Osteoblast (primary cell): Measurements from ENCODE around the gene LRRC4C. TPM values are rescaled to one million over a fixed set of nuclear protein-coding genes. Genes with fewer than 3 reads are reported as not detected.

Experiments
- DNase-seq: peaks from one replicate; pipeline ENCODE4 v3.0.0; 2011; ENCODE audit warnings: low spot score, mixed read lengths; ENCODE audit not compliant: insufficient read length; ENCODE audit errors: missing footprints
- H2AFZ ChIP-seq: 2 replicates; pipeline ENCODE4 v1.6.0; 2011; ENCODE audit warnings: mild to moderate bottlenecking, low read length
- H3K27ac ChIP-seq: 2 replicates; pipeline ENCODE4 v1.5.1; 2011; ENCODE audit warnings: mild to moderate bottlenecking, low read depth, low read length, moderate library complexity
- H3K27me3 ChIP-seq: 2 replicates; pipeline ENCODE4 v1.6.0; 2012; ENCODE audit warnings: mild to moderate bottlenecking, control low read depth, inconsistent platforms, low read length, moderate library complexity; ENCODE audit not compliant: insufficient read depth
- H3K36me3 ChIP-seq: 2 replicates; pipeline ENCODE4 v1.5.1; 2011; ENCODE audit warnings: mild to moderate bottlenecking, low read length, control low read depth, moderate library complexity; ENCODE audit not compliant: insufficient read depth
- H3K4me1 ChIP-seq: 2 replicates; pipeline ENCODE4 v1.5.1; 2011; ENCODE audit warnings: mild to moderate bottlenecking, low read length, control low read depth, moderate library complexity; ENCODE audit not compliant: insufficient read depth
- H3K4me2 ChIP-seq: 2 replicates; pipeline ENCODE4 v1.6.0; 2011; ENCODE audit warnings: mild to moderate bottlenecking, low read length; ENCODE audit not compliant: insufficient read depth
- H3K4me3 ChIP-seq: fragments of 200-600 bp; sonication (generic); 3 replicates; pipeline ENCODE4 v1.5.1; 2012; ENCODE audit warnings: mild to moderate bottlenecking, low read length, inconsistent platforms; ENCODE audit not compliant: insufficient read depth
- H3K79me2 ChIP-seq: 2 replicates; pipeline ENCODE4 v1.6.0; 2012; ENCODE audit warnings: mild to moderate bottlenecking, low read length, control low read depth, inconsistent platforms; ENCODE audit not compliant: insufficient read depth
- H3K9me3 ChIP-seq: 2 replicates; pipeline ENCODE4 v1.5.1; 2011; ENCODE audit warnings: low read depth, low read length, control low read depth
- H4K20me1 ChIP-seq: 2 replicates; pipeline ENCODE4 v1.6.0; 2012; ENCODE audit warnings: mild to moderate bottlenecking, low read length, control low read depth; ENCODE audit not compliant: insufficient read depth
- total RNA-seq: library from RNA; depleted of rRNA; stranded (reverse); fragments of >200 nt; gene quantifications from 2 replicates; pipeline ENCODE4 v1.2.3, GENCODE V29; 2012
- TF ChIP-seq, protein P1 (sequence below): IDR thresholded peaks from 2 replicates; pipeline ENCODE4 v1.5.1; 2011; ENCODE audit warnings: mild to moderate bottlenecking, low read depth, low read length, moderate library complexity; ENCODE audit errors: extremely low read depth

The LRRC4C gene
- total RNA-seq, 1 donor = 2.2 TPM

DNA sequence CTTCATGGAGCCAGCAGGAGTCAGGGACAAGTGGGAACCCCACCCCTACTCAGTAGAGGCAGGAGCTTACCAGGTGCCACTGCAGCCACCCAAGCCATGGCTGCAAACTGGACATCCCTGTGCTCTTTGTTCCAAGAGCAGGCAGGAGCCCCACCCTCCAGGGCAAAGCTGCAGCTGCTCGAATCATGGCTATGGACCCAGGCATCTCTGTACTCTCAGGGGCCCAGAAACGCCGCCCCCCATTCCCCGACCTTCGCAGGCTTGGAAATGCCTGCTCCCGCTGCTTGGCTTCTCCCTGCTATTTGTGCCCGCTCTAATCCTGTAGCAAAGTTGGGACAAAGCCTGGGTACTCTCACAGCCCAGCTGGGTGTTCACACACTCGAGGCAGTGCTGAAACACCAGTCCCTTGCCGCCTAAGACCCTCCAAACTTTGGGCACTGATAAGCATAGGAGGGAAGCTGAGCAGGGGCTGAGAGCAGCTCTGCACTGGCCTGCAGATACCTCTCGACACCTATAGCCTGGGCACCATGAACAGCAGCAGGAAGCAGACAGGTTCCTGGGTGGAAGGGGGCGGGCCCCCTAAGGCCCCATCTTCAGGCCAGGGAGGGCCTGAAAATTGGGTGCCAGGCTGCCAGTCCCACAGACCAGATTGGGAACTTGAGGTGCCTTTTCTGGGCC, 402.4 kb downstream of the LRRC4C start:
- Histone ChIP-seq H3K27ac (no peak overlapping the region), H3K9me3 (no peaks in the 10 kb centered on the region), H3K27me3 (no peaks in the 10 kb centered on the region), H3K4me2 (no peak overlapping the region), H3K79me2 (no peaks in the 10 kb centered on the region), H3K4me1 (no peaks in the 10 kb centered on the region), H3K36me3 (no peaks in the 10 kb centered on the region), H4K20me1 (no peaks in the 10 kb centered on the region), H3K4me3 (no peak overlapping the region), H2AFZ (no peak overlapping the region)
- TF ChIP-seq, protein P1, sequence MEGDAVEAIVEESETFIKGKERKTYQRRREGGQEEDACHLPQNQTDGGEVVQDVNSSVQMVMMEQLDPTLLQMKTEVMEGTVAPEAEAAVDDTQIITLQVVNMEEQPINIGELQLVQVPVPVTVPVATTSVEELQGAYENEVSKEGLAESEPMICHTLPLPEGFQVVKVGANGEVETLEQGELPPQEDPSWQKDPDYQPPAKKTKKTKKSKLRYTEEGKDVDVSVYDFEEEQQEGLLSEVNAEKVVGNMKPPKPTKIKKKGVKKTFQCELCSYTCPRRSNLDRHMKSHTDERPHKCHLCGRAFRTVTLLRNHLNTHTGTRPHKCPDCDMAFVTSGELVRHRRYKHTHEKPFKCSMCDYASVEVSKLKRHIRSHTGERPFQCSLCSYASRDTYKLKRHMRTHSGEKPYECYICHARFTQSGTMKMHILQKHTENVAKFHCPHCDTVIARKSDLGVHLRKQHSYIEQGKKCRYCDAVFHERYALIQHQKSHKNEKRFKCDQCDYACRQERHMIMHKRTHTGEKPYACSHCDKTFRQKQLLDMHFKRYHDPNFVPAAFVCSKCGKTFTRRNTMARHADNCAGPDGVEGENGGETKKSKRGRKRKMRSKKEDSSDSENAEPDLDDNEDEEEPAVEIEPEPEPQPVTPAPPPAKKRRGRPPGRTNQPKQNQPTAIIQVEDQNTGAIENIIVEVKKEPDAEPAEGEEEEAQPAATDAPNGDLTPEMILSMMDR = no peak
- no peak for DNase-seq

DNA sequence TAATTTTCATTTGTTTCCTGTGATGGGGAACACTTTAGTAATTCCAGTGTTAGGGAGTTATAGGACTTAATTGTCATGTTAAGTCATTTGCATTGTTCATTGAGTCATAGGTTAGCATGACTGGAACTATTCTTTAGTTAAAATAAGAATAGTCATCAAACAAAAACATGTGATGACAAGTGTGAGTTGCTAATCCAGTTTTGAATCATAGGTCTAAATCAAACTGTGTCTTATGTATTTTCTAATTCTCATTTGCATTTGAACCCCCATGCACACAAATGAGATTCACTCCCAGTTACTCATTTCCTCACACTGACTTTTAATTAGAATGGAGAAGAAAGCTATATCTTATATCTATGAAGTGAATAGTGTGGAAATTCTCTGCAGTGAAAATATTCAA, 405.6 kb downstream of the LRRC4C start:
- H3K27ac ChIP-seq = no peak overlapping the region
- H3K27me3 ChIP-seq = no peaks in the 10 kb centered on the region
- no peaks in the 10 kb centered on the region for H3K9me3 ChIP-seq
- TF ChIP-seq, protein P1 = no peak
- no peak overlapping the region for H2AFZ ChIP-seq
- no peaks in the 10 kb centered on the region for H4K20me1 ChIP-seq
- H3K4me1 ChIP-seq = no peaks in the 10 kb centered on the region
- no peaks in the 10 kb centered on the region for H3K36me3 ChIP-seq
- H3K79me2 ChIP-seq = no peaks in the 10 kb centered on the region
- no peak overlapping the region for H3K4me3 ChIP-seq
- DNase-seq = no peak
- H3K4me2 ChIP-seq = no peak overlapping the region

DNA sequence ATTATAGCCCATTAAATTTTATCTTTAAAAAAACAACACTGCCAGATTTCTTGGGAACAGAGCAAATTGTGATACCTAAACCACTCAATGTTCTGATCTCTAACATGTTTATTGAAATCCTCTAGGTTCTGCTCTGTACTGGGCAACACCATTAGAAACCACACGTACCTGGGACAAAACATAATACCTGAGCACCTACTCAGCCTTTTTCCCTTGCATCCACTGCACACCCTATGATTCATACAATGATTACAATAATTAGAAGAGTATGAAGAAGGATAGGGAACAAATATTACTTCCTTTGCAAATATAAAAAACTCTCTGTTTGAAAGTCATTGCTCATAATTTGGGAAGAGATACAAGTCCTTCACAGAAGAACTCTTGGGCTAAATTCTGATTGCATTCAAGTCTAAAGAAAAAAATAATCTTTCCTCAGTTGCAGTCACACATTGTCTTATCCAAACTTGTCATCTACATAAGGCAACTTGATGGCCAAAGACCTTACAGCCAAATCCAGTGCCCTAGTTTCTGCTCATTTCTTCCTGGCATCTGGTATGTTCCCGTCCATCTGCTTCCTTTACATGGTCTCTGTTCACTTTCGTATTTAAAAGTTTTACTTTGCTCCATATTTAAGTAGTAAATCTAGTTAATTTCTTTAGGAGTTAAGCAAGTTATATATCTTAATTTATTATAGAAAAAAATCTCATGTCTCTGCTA, 407.4 kb downstream of the LRRC4C start:
- Histone ChIP-seq H3K36me3 (no peaks in the 10 kb centered on the region), H3K27ac (no peak overlapping the region), H3K9me3 (no peaks in the 10 kb centered on the region), H2AFZ (no peak overlapping the region), H4K20me1 (no peaks in the 10 kb centered on the region), H3K4me3 (no peak overlapping the region), H3K79me2 (no peaks in the 10 kb centered on the region), H3K4me2 (no peak overlapping the region), H3K4me1 (no peaks in the 10 kb centered on the region), H3K27me3 (no peaks in the 10 kb centered on the region)
- TF ChIP-seq, protein P1 = no peak
- no peak for DNase-seq

DNA sequence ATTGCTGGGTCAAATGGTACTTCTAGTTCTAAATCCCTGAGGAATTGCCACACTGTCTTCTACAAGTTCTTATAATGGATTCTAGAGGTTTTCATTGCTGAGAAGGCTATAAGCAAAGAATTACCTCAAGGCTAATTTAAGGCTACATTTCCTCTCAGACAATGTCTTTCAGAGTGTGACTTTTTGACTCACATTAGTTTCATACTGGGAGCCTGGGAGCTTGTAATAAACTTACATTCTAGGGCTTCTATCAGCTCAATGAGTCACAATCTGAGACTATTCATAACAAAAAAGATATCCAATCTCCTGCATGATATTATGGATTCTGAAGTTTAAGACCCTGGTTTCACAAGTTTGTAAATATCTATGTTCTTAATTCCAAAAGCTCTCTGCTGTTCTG, 408.7 kb downstream of the LRRC4C start:
- H3K27ac ChIP-seq = no peak overlapping the region
- TF ChIP-seq, protein P1 = no peak

More for the DNA sequence above, 408.7 kb downstream of the LRRC4C start:
- no peaks in the 10 kb centered on the region for H3K79me2 ChIP-seq
- H3K9me3 ChIP-seq = no peaks in the 10 kb centered on the region
- H3K36me3 ChIP-seq = no peaks in the 10 kb centered on the region
- H3K27me3 ChIP-seq = no peaks in the 10 kb centered on the region
- H3K4me1 ChIP-seq = no peaks in the 10 kb centered on the region
- DNase-seq = no peak
- H2AFZ ChIP-seq = no peak overlapping the region
- H3K4me2 ChIP-seq = no peak overlapping the region
- H3K4me3 ChIP-seq = no peak overlapping the region
- H4K20me1 ChIP-seq = no peaks in the 10 kb centered on the region
